MG63 (cell line): Measurements from ENCODE around the gene MRPL40. TPM values are rescaled to one million over a fixed set of nuclear protein-coding genes. Genes with fewer than 3 reads are reported as not detected.

Experiments
- DNase-seq: peaks from one replicate; pipeline ENCODE4 v3.0.0-alpha.2; 2020
- H3K27me3 ChIP-seq: fragments of 250-450 bp; sonication (Bioruptor Pico); 2 replicates; pipeline ENCODE4 v1.5.1; 2020; ENCODE audit warnings: mild to moderate bottlenecking, moderate library complexity
- H3K36me3 ChIP-seq: fragments of 250-450 bp; sonication (Bioruptor Pico); 2 replicates; pipeline ENCODE4 v1.5.1; 2020; ENCODE audit warnings: mild to moderate bottlenecking, moderate library complexity
- H3K4me3 ChIP-seq: fragments of 250-450 bp; sonication (Bioruptor Pico); 2 replicates; pipeline ENCODE4 v1.5.1; 2020; ENCODE audit warnings: mild to moderate bottlenecking, moderate library complexity
- H3K9me3 ChIP-seq: fragments of 250-450 bp; sonication (Bioruptor Pico); 2 replicates; pipeline ENCODE4 v1.5.1; 2020; ENCODE audit warnings: mild to moderate bottlenecking, moderate library complexity
- total RNA-seq: library from RNA; depleted of rRNA; stranded (reverse); fragments of >200 nt; shearing (Covaris generic); gene quantifications from 2 replicates; pipeline ENCODE4 v1.2.3, GENCODE V29; 2014; ENCODE audit warnings: low replicate concordance; rRNA removed

The MRPL40 gene
- total RNA-seq, 1 experiment from 2014 or later, result 80.2 TPM

- no peak for DNase-seq
- Histone ChIP-seq H3K9me3 (no peaks in the 10 kb centered on the region), H3K27me3 (no peaks in the 10 kb centered on the region), H3K4me3 (peak overlapping the region; percentile 71), H3K36me3 (peaks cover 45% of the 10 kb centered on the region)
Observed at GRCh38 chr22:19480789-19481188, 48.4 kb downstream of the MRPL40 start.

- Histone ChIP-seq H3K4me3 (no peak overlapping the region), H3K9me3 (no peaks in the 10 kb centered on the region), H3K36me3 (peaks cover 37% of the 10 kb centered on the region), H3K27me3 (no peaks in the 10 kb centered on the region)
- no peak for DNase-seq
Observed at GRCh38 chr22:19482297-19482696, 50.0 kb downstream of the MRPL40 start.

- no peaks in the 10 kb centered on the region for H3K9me3 ChIP-seq
- no peaks in the 10 kb centered on the region for H3K27me3 ChIP-seq
- DNase-seq, result no peak
- peaks cover 45% of the 10 kb centered on the region for H3K36me3 ChIP-seq
- H3K4me3 ChIP-seq, result no peak overlapping the region
Observed at GRCh38 chr22:19483481-19484244, 51.3 kb downstream of the MRPL40 start.

Other genes starting within 250 kb of the MRPL40 start
- gene CLTCL1, start 140.8 kb upstream of the MRPL40 start, total RNA-seq, result 0.62 and 1.5 TPM in 2 replicates
- 19.8 and 22.1 TPM in 2 replicates for gene HIRA, start 812 bp upstream of the MRPL40 start, total RNA-seq
- gene C22orf39, start 15.2 kb downstream of the MRPL40 start, total RNA-seq, result 33.0 and 38.7 TPM in 2 replicates
- 128 and 161 TPM in 2 replicates for gene UFD1, start 46.6 kb downstream of the MRPL40 start, total RNA-seq
- 81.8 and 89.1 TPM in 2 replicates for gene CDC45, start 47.4 kb downstream of the MRPL40 start, total RNA-seq
- not detected in 2 replicates for gene CLDN5, start 91.9 kb downstream of the MRPL40 start, total RNA-seq